K562 (cell line): ENCODE measurements around the gene H3-3A. TPM values are rescaled to one million over a fixed set of nuclear protein-coding genes. Genes with fewer than 3 reads are reported as not detected.

ENCODE experiments used
- ARHGAP35 ChIP-seq: fragments of 450-650 bp; IDR thresholded peaks from 2 replicates; pipeline ENCODE4 v1.6.1; 2018; ENCODE audit not compliant: partially characterized antibody
- DEAF1 ChIP-seq: fragments of 450-650 bp; formaldehyde crosslinking; IDR thresholded peaks from 2 replicates; pipeline ENCODE4 v1.4.0; 2020; ENCODE audit warnings: mild to moderate bottlenecking, moderate library complexity
- ELK3 ChIP-seq: fragments of 450-650 bp; formaldehyde crosslinking; IDR thresholded peaks from 2 replicates; pipeline ENCODE4 v1.4.0; 2020; ENCODE audit warnings: mild to moderate bottlenecking
- HNRNPLL ChIP-seq: fragments of 200-400 bp; formaldehyde crosslinking; IDR thresholded peaks from 2 replicates; pipeline ENCODE4 v1.6.1; 2017; ENCODE audit warnings: low read length, low read depth, mild to moderate bottlenecking; ENCODE audit not compliant: poor library complexity, severe bottlenecking
- MLLT1 ChIP-seq, 2 experiments: fragments of 450-650 bp; IDR thresholded peaks; 2 replicates each; pipeline ENCODE4 v1.6.1; 2016
- NCOR1 ChIP-seq: fragments of 450-650 bp; IDR thresholded peaks from 2 replicates; pipeline ENCODE4 v1.6.1; 2016; ENCODE audit warnings: mild to moderate bottlenecking, moderate library complexity
- PRMT5 ChIP-seq: sonication (generic); formaldehyde crosslinking; IDR thresholded peaks from 2 replicates; pipeline ENCODE4 v1.5.0; 2020; ENCODE audit warnings: missing genetic modification reagents
- PTTG1 ChIP-seq: fragments of 450-650 bp; IDR thresholded peaks from 2 replicates; pipeline ENCODE4 v1.6.1; 2016; ENCODE audit warnings: low read depth, mild to moderate bottlenecking, missing genetic modification characterization, missing compliant biosample characterization
- RBM22 ChIP-seq: fragments of 200-400 bp; formaldehyde crosslinking; IDR thresholded peaks from 2 replicates; pipeline ENCODE4 v1.6.1; 2018; ENCODE audit warnings: low read length, low read depth; ENCODE audit not compliant: poor library complexity, severe bottlenecking
- SFPQ ChIP-seq: fragments of 200-400 bp; formaldehyde crosslinking; IDR thresholded peaks from 2 replicates; pipeline ENCODE4 v1.6.1; 2017; ENCODE audit warnings: mild to moderate bottlenecking, low read depth, low read length, moderate library complexity
- TAF1 ChIP-seq: IDR thresholded peaks from 2 replicates; pipeline ENCODE4 v1.6.1; 2011; ENCODE audit warnings: mild to moderate bottlenecking, low read length, moderate library complexity; ENCODE audit not compliant: insufficient read depth, control insufficient read depth, severe bottlenecking; ENCODE audit errors: extremely low read depth
- ZBTB11 ChIP-seq, 3 experiments: fragments of 200-800 bp in 1 of 3; fragments of 250-450 bp in 1 of 3; fragments of 450-650 bp in 1 of 3; sonication (Bioruptor Pico) in 1 of 3; sonication (Bioruptor generic) in 1 of 3; formaldehyde crosslinking in 1 of 3; IDR thresholded peaks; 2 replicates each; pipeline versions ENCODE4 v1.6.1 to v1.8.0; 2016 to 2022; ENCODE audit warnings: mild to moderate bottlenecking in 2 of 3, missing genetic modification characterization in 2 of 3, missing compliant biosample characterization in 1 of 3, moderate library complexity in 1 of 3
- ZFP1 ChIP-seq: fragments of 450-650 bp; formaldehyde crosslinking; IDR thresholded peaks from 2 replicates; pipeline ENCODE4 v1.4.0; 2020; ENCODE audit warnings: mild to moderate bottlenecking, mixed read lengths
- ZNF175 ChIP-seq: fragments of 200-800 bp; sonication (Bioruptor generic); IDR thresholded peaks from 2 replicates; pipeline ENCODE4 v1.6.1; 2016; ENCODE audit warnings: low read depth, mild to moderate bottlenecking, missing genetic modification characterization, missing compliant biosample characterization
- ZNF586 ChIP-seq: fragments of 450-650 bp; formaldehyde crosslinking; conservative IDR thresholded peaks from 2 replicates; pipeline ENCODE4 v1.4.0; 2020; ENCODE audit warnings: mild to moderate bottlenecking, moderate library complexity
- ZNF644 ChIP-seq: fragments of 200-800 bp; sonication (Bioruptor generic); IDR thresholded peaks from 2 replicates; pipeline ENCODE4 v1.6.1; 2016; ENCODE audit warnings: low read depth, missing genetic modification characterization, missing compliant biosample characterization
- polyA plus RNA-seq, 8 experiments: library from polyadenylated mRNA; depleted of rRNA in 4 of 8; stranded (reverse) in 5 of 8; unstranded in 3 of 8; fragments of >200 nt; fragmentation: Nextera tagmentation in 2 of 8; fragmentation: Illumina TruSeq in 1 of 8; extraction: Ambion mirVana in 2 of 8; extraction: Trizol in 1 of 8; gene quantifications; 2 replicates each; pipeline versions ENCODE4 v1.2.1 to v1.2.3, GENCODE V29; 2011 to 2014; ENCODE audit warnings: inconsistent platforms in 1 of 8, missing spikeins in 1 of 8
- total RNA-seq, 7 experiments: library from RNA; depleted of rRNA in 6 of 7; stranded (reverse); fragments of >200 nt in 6 of 7; fragmentation: Illumina TruSeq in 2 of 7; extraction: Trizol in 2 of 7; gene quantifications; 2 replicates each; pipeline versions ENCODE4 v1.2.1 to v1.2.3, GENCODE V29; 2011 to 2021; ENCODE audit warnings: low replicate concordance in 1 of 7

Gene H3-3A
- total and polyA plus RNA-seq, 9 of the 15 experiments (the other 6 are each of a cell fraction or from before 2014, with no cell fraction given) = 426 to 1,083 (median 591) TPM

GRCh38 chr1:226062558-226063223 is at the start of gene H3-3A (continued):
- peak; percentile 95 for TF ChIP-seq MLLT1 (IDR thresholded peaks at IDR 0.05)
- TF ChIP-seq ARHGAP35 = no peak
- no peak; the same call in 1 of the 2 replicates for TF ChIP-seq ZNF644 (tag)
- TF ChIP-seq ZFP1 (CRISPR knock-in tag) = no peak
- TF ChIP-seq ZBTB11 (CRISPR knock-in tag; IDR thresholded peaks at IDR 0.05) = peak in 1 of 3 experiments; percentile 54; a peak in 2 of 6 replicates
- no peak; the same call in 1 of the 2 replicates for TF ChIP-seq ELK3 (CRISPR knock-in tag)
- TF ChIP-seq ZNF586 = no peak
- TF ChIP-seq PRMT5 (CRISPR knock-in tag) = no peak
- no peak for TF ChIP-seq SFPQ
- no peak for TF ChIP-seq PTTG1 (tag)
- no peak for TF ChIP-seq HNRNPLL
- peak; percentile 92 for TF ChIP-seq TAF1
- TF ChIP-seq DEAF1 = no peak
- TF ChIP-seq NCOR1 = no peak
- peak; percentile 66 for TF ChIP-seq RBM22
- no peak for TF ChIP-seq ZNF175 (CRISPR knock-in tag)
